GM19193 (cell line): Measurements from ENCODE around the gene AOX1.

Experiments
- POLR2A ChIP-seq: IDR thresholded peaks from 4 replicates; pipeline ENCODE4 v1.6.1; 2011; ENCODE audit not compliant: insufficient read depth, insufficient read length; ENCODE audit errors: extremely low read depth

AOX1 gene

GRCh38 chr2:200699310-200699709, 113.5 kb downstream of the AOX1 start:
- TF ChIP-seq POLR2A = no peak

DNA sequence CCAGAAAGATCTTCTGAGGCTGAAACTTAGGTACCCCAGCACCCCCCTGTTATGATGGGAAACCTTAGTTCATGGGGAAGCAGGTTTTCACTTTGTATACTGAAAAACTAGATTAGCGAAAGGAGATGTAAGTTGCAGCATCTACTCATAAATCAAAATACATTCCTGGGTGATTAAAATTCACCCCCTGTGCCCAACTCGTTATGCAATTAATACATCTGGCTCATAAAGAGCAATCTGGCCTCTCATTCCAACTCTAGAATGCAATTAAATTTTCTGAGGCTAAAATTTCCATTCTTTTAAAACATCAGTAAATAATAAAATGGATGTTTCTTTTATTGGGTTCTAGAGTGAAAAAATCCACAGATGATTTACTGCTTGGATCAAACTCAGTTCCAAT, 115.0 kb downstream of the AOX1 start:
- TF ChIP-seq POLR2A = no peak

GRCh38 chr2:200702044-200702443, 116.2 kb downstream of the AOX1 start:
- TF ChIP-seq POLR2A = no peak

GRCh38 chr2:200702646-200703118, 116.9 kb downstream of the AOX1 start:
- TF ChIP-seq POLR2A = no peak

DNA sequence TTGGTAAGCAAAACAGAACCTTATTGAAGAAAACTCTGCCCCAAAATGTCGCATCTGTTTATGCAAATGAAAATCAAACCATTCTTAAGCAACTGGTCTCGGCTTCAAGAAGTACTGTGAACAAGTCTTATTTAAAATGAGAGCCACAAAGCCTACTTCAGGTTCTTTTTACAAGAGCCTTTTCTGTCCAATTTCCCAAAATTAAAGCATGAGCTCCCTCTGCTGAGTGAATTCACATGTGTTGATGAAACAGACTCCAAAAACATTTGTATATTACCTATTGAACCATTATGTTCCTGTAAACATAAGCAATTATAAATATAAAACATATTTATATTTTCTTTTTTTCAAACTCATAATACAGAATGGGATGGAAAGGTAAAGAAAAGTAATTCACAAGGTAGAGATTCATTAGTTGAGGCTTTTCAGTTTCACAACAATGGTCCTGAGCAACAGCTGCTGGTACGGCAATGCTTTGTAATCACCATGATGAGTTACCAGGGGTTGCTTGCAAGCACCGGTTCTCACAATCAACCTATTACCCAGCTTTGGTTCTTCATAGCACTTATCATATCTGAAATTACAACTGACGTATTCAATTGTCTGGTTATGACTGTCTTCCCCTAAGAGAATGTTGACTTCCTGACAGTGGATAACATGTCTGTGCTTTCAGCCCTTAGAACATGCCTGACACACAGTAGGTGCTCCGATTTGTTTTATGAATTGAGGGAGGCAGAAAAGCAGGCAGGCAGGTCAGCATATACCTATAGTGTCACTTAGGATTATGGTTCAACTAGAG, 117.5 kb downstream of the AOX1 start:
- TF ChIP-seq POLR2A = no peak

DNA sequence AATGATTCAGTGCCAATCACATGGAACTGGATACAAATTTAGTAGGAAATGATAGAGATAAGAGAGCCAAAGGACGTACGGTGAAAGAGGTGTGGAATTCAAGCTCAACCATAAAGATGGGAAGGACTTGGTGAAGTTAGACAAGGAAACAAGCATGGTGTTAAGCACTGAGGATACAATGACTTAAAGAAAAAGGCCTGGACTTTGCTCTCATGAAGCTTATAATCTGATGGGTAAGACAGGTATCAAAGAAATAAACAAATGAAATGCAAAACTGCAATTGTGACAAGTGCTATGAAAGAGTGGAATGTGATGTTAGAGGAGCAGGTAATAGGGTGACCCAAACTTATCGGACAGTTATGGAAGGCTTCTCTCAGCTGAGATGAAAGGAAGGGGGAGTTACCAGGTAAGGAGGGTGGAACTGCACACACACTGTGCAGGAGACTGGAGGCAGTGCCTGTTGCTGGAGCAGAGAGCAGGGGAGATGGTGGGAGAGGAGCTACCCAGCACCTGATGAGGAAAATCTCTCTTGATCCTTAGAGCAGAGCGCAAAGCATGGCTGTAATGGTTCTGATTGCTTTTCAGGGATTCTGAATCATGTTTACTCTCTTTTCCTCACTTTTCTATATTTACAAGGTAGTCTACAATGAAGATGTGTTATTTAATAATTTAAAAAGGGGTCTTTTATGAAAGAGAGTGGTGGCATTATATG, 118.3 kb downstream of the AOX1 start:
- TF ChIP-seq POLR2A = no peak

DNA sequence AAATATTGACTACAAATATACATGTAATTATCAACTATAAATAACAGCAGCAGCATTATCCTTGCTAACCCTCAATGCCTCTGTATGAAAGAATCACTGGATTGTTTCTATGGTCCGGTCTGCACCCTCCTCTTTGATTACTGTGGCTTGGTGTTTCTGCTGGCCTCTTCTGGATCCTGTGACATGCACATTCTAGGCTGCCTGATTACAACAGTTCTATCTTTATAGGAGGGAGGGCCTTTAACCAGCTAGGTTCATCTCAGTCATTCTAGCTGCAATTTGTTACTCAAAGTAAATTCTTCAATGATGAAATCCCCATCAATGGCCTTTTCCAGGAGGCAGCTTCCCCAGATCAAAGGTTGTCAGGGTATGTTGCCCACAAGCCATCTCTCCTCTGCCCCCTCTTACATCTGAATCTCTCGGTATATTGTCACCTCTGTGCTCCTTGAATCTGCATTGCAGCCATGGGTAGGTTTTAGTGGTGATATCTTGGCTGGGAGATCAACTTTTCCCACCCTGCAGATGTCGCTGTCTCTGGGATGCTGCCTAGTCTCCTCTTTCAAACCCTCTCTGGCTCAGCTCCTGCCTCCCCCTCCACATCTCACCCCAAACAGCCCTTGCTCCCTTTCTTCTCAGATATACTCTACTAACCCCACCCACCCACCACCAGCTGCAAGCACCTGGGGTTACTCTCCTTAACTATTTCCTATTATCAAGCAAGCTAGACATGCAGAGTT, 119.7 kb downstream of the AOX1 start:
- no peak for TF ChIP-seq POLR2A

DNA sequence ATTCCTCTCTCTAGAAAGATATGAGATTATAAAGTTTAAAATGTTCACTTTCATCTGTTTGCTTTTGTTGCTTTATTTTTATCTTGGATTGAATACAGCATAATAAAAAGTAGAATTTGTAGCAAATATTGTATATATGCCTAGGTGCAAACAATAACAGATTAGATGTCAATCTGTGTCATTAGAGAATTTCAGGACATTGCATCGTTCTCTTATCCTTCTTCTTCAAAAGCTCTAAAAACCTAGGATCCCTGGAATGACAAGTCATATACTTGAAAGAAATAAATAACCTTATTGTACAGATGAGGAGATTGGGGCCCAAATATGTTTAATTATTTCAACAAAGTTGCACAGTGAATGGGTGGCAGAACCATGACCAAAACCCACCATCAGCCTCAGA, 123.1 kb downstream of the AOX1 start:
- TF ChIP-seq POLR2A = no peak

- peak; percentile 94 for TF ChIP-seq POLR2A
Observed at GRCh38 chr2:200713003-200713703, 127.3 kb downstream of the AOX1 start.

GRCh38 chr2:200713704-200714064, 127.9 kb downstream of the AOX1 start:
- no peak for TF ChIP-seq POLR2A

DNA sequence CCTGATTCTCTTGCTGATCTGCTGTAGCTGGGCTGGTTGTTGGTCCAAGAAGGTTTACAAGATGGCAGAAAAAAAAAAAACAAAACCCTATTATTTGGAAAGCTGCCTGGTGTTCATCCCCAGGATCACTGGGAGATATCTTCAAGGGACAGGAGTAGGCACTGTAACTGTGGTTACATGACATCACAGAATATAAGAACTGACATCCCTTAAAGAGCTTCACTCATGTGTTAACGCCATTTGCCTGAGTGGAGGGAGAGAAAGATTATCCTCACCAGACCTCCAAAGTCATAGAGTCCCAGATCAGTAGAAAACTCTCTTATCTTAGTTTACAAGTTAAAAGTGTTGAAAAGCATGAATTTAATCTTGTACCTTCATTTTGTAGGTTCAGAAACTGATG, 130.6 kb downstream of the AOX1 start:
- TF ChIP-seq POLR2A = no peak
